Measurements from ENCODE around the gene OR2L3. TPM values are rescaled to one million over a fixed set of nuclear protein-coding genes. Genes with fewer than 3 reads are reported as not detected.

The OR2L3 gene
- polyA plus RNA-seq, 3 donors = not detected

- peaks cover 0 to 1% (median 0%) of the 10 kb centered on the region in 3 donors for H3K27me3 Mint-ChIP-seq (ENCODE audit: low read depth in 3 of 3)
- no peaks in the 10 kb centered on the region for H3K4me1 Mint-ChIP-seq
- intact Hi-C loops (cut with micrococcal nuclease) = no loop called here
- no peak overlapping the region for H3K27ac Mint-ChIP-seq
- no peak for TF ChIP-seq CTCF (IDR thresholded peaks at IDR 0.05)
- Histone ChIP-seq H3K4me3 (replicated peaks in 1 of 3; ENCODE audit: low read depth in 2 of 3, low read length in 3 of 3) (no peak overlapping the region), H2AFZ (ENCODE audit: insufficient read depth, low read depth, low read length, poor library complexity, severe bottlenecking) (no peak overlapping the region), H3K9me3 (replicated peaks in 1 of 2; ENCODE audit: control insufficient read depth in 1 of 2, insufficient read depth in 1 of 2, low read length in 2 of 2) (peaks cover 0 to 3% of the 10 kb centered on the region in 2 donors), H3K36me3 (replicated peaks in 1 of 2; ENCODE audit: control insufficient read depth in 1 of 2, insufficient read depth in 2 of 2, low read length in 2 of 2) (no peaks in the 10 kb centered on the region), H3K4me1 (ENCODE audit: control insufficient read depth in 1 of 2, insufficient read depth in 2 of 2, low read length in 2 of 2) (no peaks in the 10 kb centered on the region), H3K9ac (ENCODE audit: insufficient read depth, low read length, poor library complexity, severe bottlenecking) (no peak overlapping the region), H3K4me2 (replicated peaks; ENCODE audit: extremely low read depth, low read length, poor library complexity, severe bottlenecking) (no peak overlapping the region), H3K27me3 (ENCODE audit: control insufficient read depth in 2 of 2, insufficient read depth in 2 of 2, low read length in 2 of 2) (no peaks in the 10 kb centered on the region), H3K79me2 (ENCODE audit: insufficient read depth, low read length) (no peaks in the 10 kb centered on the region), H4K20me1 (ENCODE audit: insufficient read depth, low read length) (no peaks in the 10 kb centered on the region), H3K27ac (ENCODE audit: low read depth in 1 of 2, low read length in 2 of 2) (no peak overlapping the region)
- H3K36me3 Mint-ChIP-seq = no peaks in the 10 kb centered on the region
- no peak for DNase-seq
- H3K4me3 Mint-ChIP-seq = no peak overlapping the region
- no CpG with 5 or more reads among the region's 1 CpG for WGBS (ENCODE audit: insufficient coverage)
- H3K9me3 Mint-ChIP-seq = peaks cover 3 to 13% (median 7%) of the 10 kb centered on the region in 7 donors
These were observed 30.8 kb upstream of the OR2L3 start for GRCh38 chr1:248015803-248016202.

- H3K4me3 Mint-ChIP-seq = no peak within 1 kb of the TSS
- H3K4me3 ChIP-seq (replicated peaks in 1 of 3; ENCODE audit: low read depth in 2 of 3, low read length in 3 of 3) = no peak within 1 kb of the TSS
- intact Hi-C loops (cut with micrococcal nuclease) = no loop called here
- no peaks in the 10 kb centered on the region for H3K36me3 Mint-ChIP-seq
- no peaks in the 10 kb centered on the region for H3K27me3 ChIP-seq (ENCODE audit: control insufficient read depth in 2 of 2, insufficient read depth in 2 of 2, low read length in 2 of 2)
- no peak within 1 kb of the TSS for H3K27ac ChIP-seq (ENCODE audit: low read depth in 1 of 2, low read length in 2 of 2)
- H3K79me2 ChIP-seq (ENCODE audit: insufficient read depth, low read length) = no peaks in the 10 kb centered on the region
- H3K36me3 ChIP-seq (replicated peaks in 1 of 2; ENCODE audit: control insufficient read depth in 1 of 2, insufficient read depth in 2 of 2, low read length in 2 of 2) = no peaks in the 10 kb centered on the region
- H3K9me3 Mint-ChIP-seq = peaks cover 13 to 24% (median 21%) of the 10 kb centered on the region in 7 donors
- no peak within 1 kb of the TSS for H2AFZ ChIP-seq (ENCODE audit: insufficient read depth, low read depth, low read length, poor library complexity, severe bottlenecking)
- H4K20me1 ChIP-seq (ENCODE audit: insufficient read depth, low read length) = no peaks in the 10 kb centered on the region
- H3K4me1 ChIP-seq (ENCODE audit: control insufficient read depth in 1 of 2, insufficient read depth in 2 of 2, low read length in 2 of 2) = no peaks in the 10 kb centered on the region
- no peaks in the 10 kb centered on the region for H3K4me1 Mint-ChIP-seq
- peaks cover 6 to 23% of the 10 kb centered on the region in 2 donors for H3K9me3 ChIP-seq (replicated peaks in 1 of 2; ENCODE audit: control insufficient read depth in 1 of 2, insufficient read depth in 1 of 2, low read length in 2 of 2)
- no peak for DNase-seq
- no peak for TF ChIP-seq CTCF (IDR thresholded peaks at IDR 0.05)
- no peak within 1 kb of the TSS for H3K9ac ChIP-seq (ENCODE audit: insufficient read depth, low read length, poor library complexity, severe bottlenecking)
- no peak within 1 kb of the TSS for H3K27ac Mint-ChIP-seq
- WGBS (ENCODE audit: insufficient coverage) = no CpG with 5 or more reads among the region's 2 CpGs
- no peak within 1 kb of the TSS for H3K4me2 ChIP-seq (replicated peaks; ENCODE audit: extremely low read depth, low read length, poor library complexity, severe bottlenecking)
- peaks cover 0 to 2% (median 0%) of the 10 kb centered on the region in 3 donors for H3K27me3 Mint-ChIP-seq (ENCODE audit: low read depth in 3 of 3)
These were observed 16.9 kb upstream of the OR2L3 start, which contains the start of gene OR2L2 for GRCh38 chr1:248029770-248030169. TSS of gene OR2L2 (plus strand) at chr1:248030070. CDS start at chr1:248038268, 8,198 bp downstream.

Measured in CD14-positive monocyte (primary cell).